Activated CD8-positive, alpha-beta T cell treated with anti-CD3 and anti-CD28 coated beads for 36 hours (primary cell): ENCODE measurements around the gene ATP2A2. TPM values are rescaled to one million over a fixed set of nuclear protein-coding genes. Genes with fewer than 3 reads are reported as not detected.

Experiments used
- ATAC-seq: fragments of 200-7000 bp; cut with Tn5 transposase; one replicate; pipeline ENCODE4 v1.10.0; 2021; ENCODE audit warnings: mild to moderate bottlenecking, moderate library complexity
- CTCF ChIA-PET: fragments of 350-600 bp; sonication (Branson Sonifier 250); formaldehyde crosslinking; loops from one replicate; lab custom pipeline; 2021; ENCODE audit warnings: antibody characterized with exemption; lab: Charles Lee
- POLR2A ChIA-PET: fragments of 350-600 bp; sonication (Branson Sonifier 250); formaldehyde crosslinking; loops from one replicate; lab custom pipeline; 2021; ENCODE audit warnings: antibody characterized with exemption; lab: Charles Lee
- DNase-seq: peaks from one replicate; pipeline ENCODE4 v3.0.0-alpha.2; 2020
- H3K27ac Mint-ChIP-seq: one replicate; pipeline ENCODE4 v1.8.0; 2021; ENCODE audit warnings: mild to moderate bottlenecking, mixed read lengths
- H3K27me3 Mint-ChIP-seq: one replicate; pipeline ENCODE4 v1.8.0; 2021; ENCODE audit warnings: mixed read lengths
- H3K36me3 Mint-ChIP-seq: one replicate; pipeline ENCODE4 v1.8.0; 2021; ENCODE audit warnings: low read depth, mixed read lengths
- H3K4me1 Mint-ChIP-seq: one replicate; pipeline ENCODE4 v1.8.0; 2021; ENCODE audit warnings: low read depth, mixed read lengths
- H3K4me3 Mint-ChIP-seq: one replicate; pipeline ENCODE4 v1.8.0; 2021; ENCODE audit warnings: mild to moderate bottlenecking, moderate library complexity, mixed read lengths
- H3K9me3 Mint-ChIP-seq: one replicate; pipeline ENCODE4 v1.8.0; 2021; ENCODE audit warnings: mixed read lengths
- intact Hi-C: fragments of 100-400 bp; cut with micrococcal nuclease; formaldehyde crosslinking; loops from one replicate; pipeline ENCODE4 v1.10.0; 2022
- total RNA-seq, 2 experiments: library from RNA; stranded (reverse); gene quantifications; one replicate each; pipeline ENCODE4 v1.2.3, GENCODE V29; 2021
- TF ChIP-seq, protein P1 (sequence below): fragments of 200-600 bp; IDR thresholded peaks from one replicate; pipeline ENCODE4 v1.8.0; 2022; ENCODE audit warnings: antibody characterized with exemption, mild to moderate bottlenecking

The ATP2A2 gene
- total RNA-seq, 2 experiments from 2014 or later = 107 to 111 TPM

DNA sequence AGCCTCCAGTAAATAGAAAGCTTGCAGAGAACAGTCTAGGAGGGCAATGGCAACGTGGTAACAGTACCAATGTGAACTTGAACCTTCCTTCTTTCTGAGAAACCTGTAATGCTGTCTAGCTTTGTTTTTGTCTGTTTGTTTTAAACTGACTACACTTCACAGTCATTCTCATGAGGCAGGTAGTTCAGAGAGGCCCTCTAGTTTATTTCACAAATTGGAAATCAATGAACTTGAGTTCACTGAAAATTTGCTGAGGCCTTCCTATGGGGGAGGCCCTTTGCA lies 2.9 kb upstream of the ATP2A2 start:
- H3K36me3 Mint-ChIP-seq = peaks cover 12% of the 10 kb centered on the region
- CTCF ChIA-PET = no interaction called here
- no peak overlapping the region for H3K27ac Mint-ChIP-seq
- intact Hi-C loops = no loop called here
- peaks cover 3% of the 10 kb centered on the region for H3K27me3 Mint-ChIP-seq
- no peak overlapping the region for H3K4me3 Mint-ChIP-seq
- POLR2A ChIA-PET = interaction anchor here (1.1 to 1.2 kb wide), 2 partner anchors 10 to 28 kb away, joined by 3 to 6 read pairs; no protein-coding TSS in a partner anchor
- H3K4me1 Mint-ChIP-seq = peaks cover 11% of the 10 kb centered on the region
- ATAC-seq = no peak
- H3K9me3 Mint-ChIP-seq = no peaks in the 10 kb centered on the region
- DNase-seq = no peak
- TF ChIP-seq, protein P1, sequence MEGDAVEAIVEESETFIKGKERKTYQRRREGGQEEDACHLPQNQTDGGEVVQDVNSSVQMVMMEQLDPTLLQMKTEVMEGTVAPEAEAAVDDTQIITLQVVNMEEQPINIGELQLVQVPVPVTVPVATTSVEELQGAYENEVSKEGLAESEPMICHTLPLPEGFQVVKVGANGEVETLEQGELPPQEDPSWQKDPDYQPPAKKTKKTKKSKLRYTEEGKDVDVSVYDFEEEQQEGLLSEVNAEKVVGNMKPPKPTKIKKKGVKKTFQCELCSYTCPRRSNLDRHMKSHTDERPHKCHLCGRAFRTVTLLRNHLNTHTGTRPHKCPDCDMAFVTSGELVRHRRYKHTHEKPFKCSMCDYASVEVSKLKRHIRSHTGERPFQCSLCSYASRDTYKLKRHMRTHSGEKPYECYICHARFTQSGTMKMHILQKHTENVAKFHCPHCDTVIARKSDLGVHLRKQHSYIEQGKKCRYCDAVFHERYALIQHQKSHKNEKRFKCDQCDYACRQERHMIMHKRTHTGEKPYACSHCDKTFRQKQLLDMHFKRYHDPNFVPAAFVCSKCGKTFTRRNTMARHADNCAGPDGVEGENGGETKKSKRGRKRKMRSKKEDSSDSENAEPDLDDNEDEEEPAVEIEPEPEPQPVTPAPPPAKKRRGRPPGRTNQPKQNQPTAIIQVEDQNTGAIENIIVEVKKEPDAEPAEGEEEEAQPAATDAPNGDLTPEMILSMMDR = no peak

DNA sequence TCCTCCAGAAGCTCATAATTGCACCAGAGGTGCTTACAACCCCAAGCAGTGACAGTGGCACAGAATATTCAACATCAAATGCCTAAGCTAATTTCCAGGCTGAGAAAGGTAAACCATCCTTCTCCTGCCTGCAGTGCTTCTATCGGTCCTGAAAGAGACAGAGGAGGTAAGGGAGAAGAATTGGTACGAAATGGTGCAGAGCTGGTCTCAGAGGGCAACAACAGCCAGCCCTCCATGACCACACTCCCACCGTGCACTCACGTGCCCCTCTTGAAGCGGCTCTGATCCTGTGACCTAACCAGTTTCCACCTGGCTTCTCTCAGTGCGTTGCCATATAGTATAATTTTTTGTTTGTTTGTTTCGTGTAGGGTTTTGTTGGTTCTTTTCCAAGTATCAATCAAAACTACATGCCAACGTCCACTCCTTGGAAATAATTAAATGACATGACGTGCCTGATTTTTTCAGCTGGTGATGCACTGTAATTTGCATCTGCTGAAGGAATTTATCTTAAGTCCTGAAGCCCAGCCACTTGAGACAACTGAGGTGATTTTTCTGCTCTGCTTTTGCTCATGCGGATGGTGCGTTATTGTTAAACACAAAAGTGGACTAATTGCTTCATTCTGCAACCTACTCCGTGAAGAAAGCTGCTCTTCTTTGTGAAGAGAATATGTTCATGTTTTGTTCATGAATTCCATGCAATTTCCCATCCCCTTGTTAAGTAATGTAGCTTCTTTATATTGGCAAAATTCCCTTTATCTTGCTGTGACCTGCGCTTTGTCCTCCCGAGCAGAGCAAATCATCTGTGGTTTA lies 1.3 kb upstream of the ATP2A2 start:
- H3K36me3 Mint-ChIP-seq = peaks cover 27% of the 10 kb centered on the region
- DNase-seq (no peak), ATAC-seq (no peak)
- peaks cover 27% of the 10 kb centered on the region for H3K4me1 Mint-ChIP-seq
- ChIA-PET CTCF (interaction anchor here (0.9 to 4.2 kb wide), 5 partner anchors 16 to 188 kb away, joined by 3 to 17 read pairs (median 5); partner anchors contain the start of genes FAM216A and GPN3), POLR2A (interaction anchor here (0.5 to 3.4 kb wide), 18 partner anchors 9 to 222 kb away, joined by 3 to 22 read pairs (median 4); partner anchors contain the start of genes IFT81, RAD9B and VPS29)
- H3K4me3 Mint-ChIP-seq = peak overlapping the region; percentile 77
- peak overlapping the region; percentile 80 for H3K27ac Mint-ChIP-seq
- no peaks in the 10 kb centered on the region for H3K9me3 Mint-ChIP-seq
- intact Hi-C loops = no loop called here
- peaks cover 3% of the 10 kb centered on the region for H3K27me3 Mint-ChIP-seq
- TF ChIP-seq, protein P1 = no peak

DNA sequence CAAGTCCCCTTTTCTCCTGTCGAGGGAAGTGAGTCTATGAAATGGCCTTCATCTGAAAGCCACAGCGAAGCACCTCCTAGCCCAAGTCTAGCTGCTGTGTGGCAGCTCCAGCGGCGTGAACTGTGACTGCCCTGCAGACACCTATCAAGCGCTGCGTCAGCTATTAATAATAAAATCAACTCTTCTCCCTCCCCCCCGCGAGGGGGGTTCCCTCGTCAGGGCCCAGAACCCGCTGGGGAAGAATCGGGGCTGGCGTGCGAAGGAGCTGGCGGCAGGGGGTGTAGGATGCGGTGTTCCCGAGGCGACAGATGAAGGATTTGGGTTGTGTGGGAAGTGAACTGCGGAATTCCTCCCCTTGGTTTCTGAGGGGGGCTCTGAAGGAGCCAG lies 662 bp upstream of the ATP2A2 start:
- POLR2A ChIA-PET = interaction anchor here (0.6 to 3.4 kb wide), 21 partner anchors 9 to 382 kb away, joined by 3 to 22 read pairs (median 3); partner anchors contain the start of gene IFT81
- peaks cover 33% of the 10 kb centered on the region for H3K36me3 Mint-ChIP-seq
- CTCF ChIA-PET = interaction anchor here (0.9 to 4.2 kb wide), 5 partner anchors 15 to 188 kb away, joined by 3 to 17 read pairs (median 5); partner anchors contain the start of genes FAM216A and GPN3
- peaks cover 33% of the 10 kb centered on the region for H3K4me1 Mint-ChIP-seq
- DNase-seq (peak; percentile 61), ATAC-seq (peak; percentile 11)
- TF ChIP-seq, protein P1 = no peak
- H3K27me3 Mint-ChIP-seq = peaks cover 3% of the 10 kb centered on the region
- peak overlapping the region; percentile 80 for H3K27ac Mint-ChIP-seq
- peak overlapping the region; percentile 77 for H3K4me3 Mint-ChIP-seq
- H3K9me3 Mint-ChIP-seq = no peaks in the 10 kb centered on the region
- intact Hi-C loops = no loop called here

DNA sequence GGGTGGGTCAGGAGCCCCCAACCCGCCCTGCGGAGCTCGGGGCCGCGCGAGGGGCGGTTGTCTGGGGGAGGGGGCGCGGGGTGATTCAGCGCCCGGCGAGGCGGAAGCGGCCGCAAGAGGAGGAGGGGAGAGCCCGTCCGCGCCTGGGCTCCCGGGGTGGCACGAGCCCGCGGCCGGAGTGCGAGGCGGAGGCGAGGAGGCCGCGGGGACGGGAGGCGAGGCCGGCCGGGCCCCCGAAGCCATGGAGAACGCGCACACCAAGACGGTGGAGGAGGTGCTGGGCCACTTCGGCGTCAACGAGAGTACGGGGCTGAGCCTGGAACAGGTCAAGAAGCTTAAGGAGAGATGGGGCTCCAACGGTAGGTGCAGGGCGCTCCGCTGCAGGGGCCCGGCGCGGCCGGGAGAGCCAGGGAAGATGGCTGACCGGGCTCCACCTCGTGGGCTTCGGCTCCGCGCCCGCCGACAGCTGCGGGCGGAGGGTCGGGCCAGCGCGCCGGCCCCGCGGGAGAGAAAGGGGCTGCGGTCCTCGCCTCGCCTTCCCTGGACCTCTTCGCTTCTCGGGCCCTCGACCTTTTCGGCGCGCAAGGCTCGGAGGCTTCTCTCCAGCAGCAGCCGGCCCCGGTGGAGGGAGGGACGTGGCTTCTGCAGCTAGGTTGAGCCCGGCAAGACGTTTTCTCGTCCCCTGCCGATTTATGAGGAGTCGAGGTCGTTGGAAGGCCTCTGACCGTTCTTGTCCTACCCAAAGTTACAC lies 677 bp downstream of the ATP2A2 start:
- H3K4me1 Mint-ChIP-seq = peaks cover 45% of the 10 kb centered on the region
- CTCF ChIA-PET = interaction anchor here (1.9 to 4.2 kb wide), 2 partner anchors 150 to 181 kb away, joined by 5 to 17 read pairs; no protein-coding TSS in a partner anchor
- intact Hi-C loops = no loop called here

More for the DNA sequence above, 677 bp downstream of the ATP2A2 start:
- DNase-seq (peak; percentile 56), ATAC-seq (peak; percentile 31)
- H3K9me3 Mint-ChIP-seq = no peaks in the 10 kb centered on the region
- H3K36me3 Mint-ChIP-seq = peaks cover 41% of the 10 kb centered on the region
- peak overlapping the region; percentile 88 for H3K27ac Mint-ChIP-seq
- H3K4me3 Mint-ChIP-seq = peak overlapping the region; percentile 94
- H3K27me3 Mint-ChIP-seq = peaks cover 3% of the 10 kb centered on the region
- TF ChIP-seq, protein P1 = no peak
- POLR2A ChIA-PET = interaction anchor here (0.7 to 3.4 kb wide), 12 partner anchors 8 to 168 kb away, joined by 3 to 22 read pairs (median 4); partner anchors contain the start of gene ARPC3
